Measurements from ENCODE around the gene JAG2.

JAG2 gene

DNA sequence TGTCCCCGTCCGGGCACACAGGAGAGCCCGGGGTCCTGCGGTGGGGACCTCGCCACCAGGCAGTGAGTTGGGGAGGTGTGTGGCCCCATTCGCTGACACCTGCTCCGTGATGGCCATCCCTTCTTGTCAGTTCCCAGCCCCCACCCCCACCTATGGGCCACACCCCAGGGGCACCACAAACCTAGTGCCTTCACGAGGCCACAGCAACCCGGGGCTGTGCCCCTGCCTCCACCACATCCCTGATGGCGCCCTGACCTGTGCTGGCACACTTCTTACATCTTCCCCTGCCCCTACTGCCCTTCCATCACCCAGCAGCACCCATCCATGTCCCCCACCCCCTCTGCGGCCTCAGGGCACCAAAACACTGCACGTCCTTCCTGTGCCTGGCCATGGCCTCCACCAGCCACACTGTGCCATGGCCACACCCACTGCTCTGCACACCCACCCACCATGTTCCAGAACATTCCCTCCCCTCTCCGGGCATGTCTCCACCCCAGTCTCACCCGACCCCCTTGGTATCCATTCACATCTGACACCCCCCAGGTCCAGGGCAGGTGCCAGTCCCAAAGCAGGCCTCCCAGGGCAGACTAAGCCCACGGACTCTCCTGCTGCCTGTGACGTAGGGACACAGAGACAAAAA, 24.4 kb downstream of the JAG2 start:
- DNase-seq (ENCODE audit: low read depth), result no peak
- TF ChIP-seq, protein P1, sequence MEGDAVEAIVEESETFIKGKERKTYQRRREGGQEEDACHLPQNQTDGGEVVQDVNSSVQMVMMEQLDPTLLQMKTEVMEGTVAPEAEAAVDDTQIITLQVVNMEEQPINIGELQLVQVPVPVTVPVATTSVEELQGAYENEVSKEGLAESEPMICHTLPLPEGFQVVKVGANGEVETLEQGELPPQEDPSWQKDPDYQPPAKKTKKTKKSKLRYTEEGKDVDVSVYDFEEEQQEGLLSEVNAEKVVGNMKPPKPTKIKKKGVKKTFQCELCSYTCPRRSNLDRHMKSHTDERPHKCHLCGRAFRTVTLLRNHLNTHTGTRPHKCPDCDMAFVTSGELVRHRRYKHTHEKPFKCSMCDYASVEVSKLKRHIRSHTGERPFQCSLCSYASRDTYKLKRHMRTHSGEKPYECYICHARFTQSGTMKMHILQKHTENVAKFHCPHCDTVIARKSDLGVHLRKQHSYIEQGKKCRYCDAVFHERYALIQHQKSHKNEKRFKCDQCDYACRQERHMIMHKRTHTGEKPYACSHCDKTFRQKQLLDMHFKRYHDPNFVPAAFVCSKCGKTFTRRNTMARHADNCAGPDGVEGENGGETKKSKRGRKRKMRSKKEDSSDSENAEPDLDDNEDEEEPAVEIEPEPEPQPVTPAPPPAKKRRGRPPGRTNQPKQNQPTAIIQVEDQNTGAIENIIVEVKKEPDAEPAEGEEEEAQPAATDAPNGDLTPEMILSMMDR (IDR thresholded peaks at IDR 0.05; ENCODE audit: insufficient read depth, low read depth, low read length, missing control alignments), result no peak
- no peak overlapping the region for H3K4me3 ChIP-seq (ENCODE audit: low read length)

DNA sequence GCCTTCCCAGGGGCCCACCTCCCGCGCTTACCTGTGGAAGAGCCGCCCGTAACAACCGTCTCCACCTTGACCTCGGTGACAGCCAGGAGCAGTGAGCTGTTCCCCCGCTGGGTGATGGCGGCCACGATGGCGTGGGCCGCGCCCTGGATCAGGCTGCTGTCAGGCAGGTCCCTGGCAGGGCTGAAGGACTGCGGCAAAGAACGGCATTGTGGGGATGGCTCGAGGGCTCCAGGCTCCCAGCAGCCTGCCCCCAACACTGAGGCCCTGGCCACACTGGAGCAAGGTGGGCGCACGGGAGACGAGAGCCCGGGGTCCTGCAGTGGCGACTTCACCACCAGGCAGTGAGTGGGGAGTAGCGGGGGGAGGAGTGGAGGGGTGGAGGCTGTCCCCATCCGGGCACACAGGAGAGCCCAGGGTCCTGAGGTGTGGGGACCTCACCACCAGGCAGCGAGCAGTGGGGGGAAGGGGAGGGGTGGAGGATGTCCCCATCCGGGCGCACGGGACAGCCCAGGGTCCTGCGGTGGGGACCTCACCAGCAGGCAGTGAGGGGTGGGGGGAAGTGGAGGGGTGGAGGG, 25.0 kb downstream of the JAG2 start:
- no peak for DNase-seq (ENCODE audit: low read depth)
- TF ChIP-seq, protein P1 (IDR thresholded peaks at IDR 0.05; ENCODE audit: insufficient read depth, low read depth, low read length, missing control alignments), result no peak
- H3K4me3 ChIP-seq (ENCODE audit: low read length), result no peak overlapping the region

DNA sequence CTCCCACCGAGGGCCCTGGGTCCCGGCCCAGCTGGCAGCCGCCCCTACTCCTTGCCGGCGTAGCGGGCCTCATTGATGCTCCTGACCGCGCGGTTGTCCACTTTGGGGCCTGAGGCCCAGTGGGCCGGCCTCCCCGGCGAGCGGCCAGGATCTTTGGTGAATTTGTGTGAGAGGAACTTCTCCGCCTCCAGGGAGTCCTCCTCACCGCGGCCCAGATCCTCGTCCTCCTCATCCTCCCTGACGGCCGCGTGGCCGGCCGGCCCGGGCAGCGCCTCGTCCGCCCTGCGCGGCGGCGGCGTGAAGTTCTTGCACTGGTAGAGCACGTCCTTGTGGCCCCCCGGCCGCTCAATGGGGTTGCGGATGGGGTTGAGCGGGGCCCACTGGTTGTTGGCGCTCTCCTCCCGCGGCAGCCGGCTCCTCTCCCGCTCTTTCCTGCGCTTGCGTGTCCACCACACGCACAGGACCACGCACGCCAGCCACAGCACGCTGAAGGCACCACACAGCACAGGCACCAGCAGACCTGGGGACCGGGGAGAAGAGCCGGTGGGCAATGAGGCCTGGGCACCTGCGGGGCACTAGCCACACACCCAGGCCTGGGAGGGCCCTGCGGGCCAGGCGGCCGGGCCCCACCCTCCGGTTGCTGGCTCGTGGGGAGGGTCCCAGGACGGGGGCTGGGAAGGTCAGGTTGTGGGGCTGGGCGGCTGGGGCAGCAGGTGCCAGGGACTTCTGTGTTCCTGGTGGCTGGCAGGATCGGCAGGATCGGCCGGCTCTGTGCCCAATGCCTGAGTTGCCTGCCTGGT, 25.7 kb downstream of the JAG2 start:
- H3K4me3 ChIP-seq (ENCODE audit: low read length), result no peak overlapping the region
- TF ChIP-seq, protein P1 (IDR thresholded peaks at IDR 0.05; ENCODE audit: insufficient read depth, low read depth, low read length, missing control alignments), result no peak
- DNase-seq (ENCODE audit: low read depth), result no peak

DNA sequence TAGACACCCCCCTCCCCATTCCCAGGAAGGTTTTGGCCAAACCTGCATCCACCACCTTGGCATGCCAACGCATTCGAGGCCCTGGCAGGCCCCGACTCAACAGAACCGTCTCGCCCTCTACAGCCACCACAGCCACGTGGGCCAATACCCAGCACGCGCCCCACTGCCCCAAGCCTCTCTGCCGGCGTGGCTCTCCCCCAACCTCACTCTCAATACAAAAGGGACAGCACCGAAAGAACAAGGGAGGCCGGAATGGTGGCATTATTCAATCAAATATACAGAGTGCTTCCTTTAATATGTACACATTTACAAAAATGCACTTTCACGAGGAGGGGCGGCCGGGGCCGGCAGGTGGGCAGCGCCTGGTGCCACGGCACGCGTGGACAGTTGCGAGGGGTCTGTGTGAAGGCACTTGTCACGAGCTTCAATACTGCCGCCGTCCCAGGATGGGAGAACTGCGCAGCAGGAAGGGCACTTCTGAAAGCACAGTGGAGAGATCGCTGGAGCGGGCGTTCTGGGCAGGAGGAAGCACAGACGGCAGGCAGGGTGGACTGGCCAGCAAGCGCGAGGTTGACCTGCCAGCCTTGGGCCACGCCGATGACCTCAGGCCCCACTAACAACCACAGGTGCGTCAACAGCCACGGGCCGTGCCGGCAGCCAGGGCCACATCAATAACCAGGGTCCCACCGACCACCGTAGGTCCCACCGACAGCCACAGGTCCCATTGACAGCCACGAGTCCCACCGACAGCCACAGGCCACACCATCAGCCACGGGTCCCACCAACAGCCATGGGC, 26.9 kb downstream of the JAG2 start:
- no peak overlapping the region for H3K4me3 ChIP-seq (ENCODE audit: low read length)
- TF ChIP-seq, protein P1 (IDR thresholded peaks at IDR 0.05; ENCODE audit: insufficient read depth, low read depth, low read length, missing control alignments), result no peak
- no peak for DNase-seq (ENCODE audit: low read depth)

DNA sequence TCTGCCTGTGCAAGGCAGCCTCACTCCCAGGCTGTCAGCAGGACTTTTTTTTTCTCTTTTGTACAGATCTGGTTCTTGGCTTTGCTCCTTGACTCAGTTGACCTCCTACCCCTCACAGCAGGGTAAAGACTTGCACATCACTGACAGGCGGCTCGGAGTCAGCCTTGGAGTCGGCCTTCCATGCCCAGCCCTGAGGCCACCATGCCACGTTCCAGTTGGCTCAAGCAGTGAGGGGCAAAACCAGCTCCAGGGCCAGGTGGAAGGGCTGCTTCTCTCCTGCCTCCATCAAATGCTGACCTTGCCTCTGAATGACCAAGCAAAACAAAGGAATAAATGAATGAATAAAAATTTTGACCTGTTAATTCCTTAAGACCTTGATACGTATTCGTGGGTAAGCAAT, 27.6 kb downstream of the JAG2 start:
- TF ChIP-seq, protein P1 (IDR thresholded peaks at IDR 0.05; ENCODE audit: insufficient read depth, low read depth, low read length, missing control alignments), result no peak
- DNase-seq (ENCODE audit: low read depth), result no peak
- no peak overlapping the region for H3K4me3 ChIP-seq (ENCODE audit: low read length)

DNA sequence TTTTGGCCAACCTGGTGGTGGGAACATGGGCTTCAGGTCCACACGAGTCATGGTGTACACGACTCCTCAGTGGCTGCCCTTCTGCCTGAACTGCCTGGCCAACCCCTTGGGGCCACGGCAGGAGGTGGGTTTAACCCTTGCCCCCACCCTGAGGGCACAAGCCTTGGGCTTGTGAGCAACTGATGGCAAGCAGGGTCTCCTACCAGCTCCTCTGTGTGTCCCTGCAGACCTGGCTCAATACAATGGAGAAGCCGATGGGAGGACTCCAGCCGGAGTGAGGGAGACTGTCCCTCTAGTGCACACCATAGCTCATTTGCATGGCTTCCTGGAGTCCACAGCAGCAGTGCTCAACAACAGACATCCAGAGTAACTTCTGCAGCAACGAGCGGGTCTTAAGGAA, 28.0 kb downstream of the JAG2 start:
- no peak for DNase-seq (ENCODE audit: low read depth)

More for the DNA sequence above, 28.0 kb downstream of the JAG2 start:
- H3K4me3 ChIP-seq (ENCODE audit: low read length), result no peak overlapping the region
- TF ChIP-seq, protein P1 (IDR thresholded peaks at IDR 0.05; ENCODE audit: insufficient read depth, low read depth, low read length, missing control alignments), result no peak

Measured in epithelial cell of esophagus (primary cell).